CD4-positive, alpha-beta T cell (primary cell): ENCODE data around the gene TMEM100. TPM values are rescaled to one million over a fixed set of nuclear protein-coding genes. Genes with fewer than 3 reads are reported as not detected.
"Not testable (repeated sequence)": the region's sequence is repeated elsewhere in the genome, so short reads cannot be mapped to it uniquely, and the experiment has no call there.

Experiments used
- ATAC-seq: fragments of 200-7000 bp; cut with Tn5 transposase; one replicate; pipeline ENCODE4 v1.10.0; 2022; ENCODE audit warnings: mild to moderate bottlenecking; ENCODE audit not compliant: poor library complexity
- CTCF ChIA-PET: fragments of 350-600 bp; sonication (Branson Sonifier 250); formaldehyde crosslinking; loops from one replicate; lab custom pipeline; 2021; ENCODE audit warnings: antibody characterized with exemption, inconsistent platforms; lab: Charles Lee
- POLR2A ChIA-PET: fragments of 350-600 bp; sonication (Branson Sonifier 250); formaldehyde crosslinking; loops from one replicate; lab custom pipeline; 2021; ENCODE audit warnings: antibody characterized with exemption, inconsistent platforms; lab: Charles Lee
- DNase-seq, 14 experiments: peaks; one replicate each; pipeline ENCODE4 v3.0.0-alpha.2; 2013 to 2020; ENCODE audit warnings: mixed read lengths in 2 of 14
- H3K27ac ChIP-seq, 2 donors: one replicate each; pipeline versions ENCODE4 v1.5.1 to v1.7.0; 2013; ENCODE audit warnings: low read length in 2 of 2, low read depth in 1 of 2, mild to moderate bottlenecking in 1 of 2
- H3K27me3 ChIP-seq, 2 experiments: 1 replicate in 1 of 2; 2 replicates in 1 of 2; pipeline versions ENCODE4 v1.6.1 to v1.7.0; 2013; ENCODE audit warnings: low read length in 2 of 2, control low read depth in 1 of 2, mild to moderate bottlenecking in 1 of 2, moderate library complexity in 1 of 2; ENCODE audit not compliant: insufficient read depth in 2 of 2, control insufficient read depth in 1 of 2
- H3K36me3 ChIP-seq: one replicate; pipeline ENCODE4 v1.6.1; 2013; ENCODE audit warnings: low read length, control low read depth; ENCODE audit not compliant: insufficient read depth
- H3K4me1 ChIP-seq: one replicate; pipeline ENCODE4 v1.6.1; 2013; ENCODE audit warnings: low read length, control low read depth; ENCODE audit not compliant: insufficient read depth
- H3K4me3 ChIP-seq: one replicate; pipeline ENCODE4 v1.5.1; 2013; ENCODE audit warnings: mild to moderate bottlenecking, low read length, moderate library complexity
- H3K9me3 ChIP-seq, 2 experiments: 1 replicate in 1 of 2; 2 replicates in 1 of 2; pipeline versions ENCODE4 v1.6.1 to v1.7.0; 2013; ENCODE audit warnings: low read length in 2 of 2, mild to moderate bottlenecking in 2 of 2, control low read depth in 1 of 2, moderate library complexity in 1 of 2; ENCODE audit not compliant: control insufficient read depth in 1 of 2, insufficient read depth in 1 of 2
- H3K27ac Mint-ChIP-seq: one replicate; pipeline ENCODE4 v1.8.0; 2020; ENCODE audit warnings: mixed read lengths
- H3K27me3 Mint-ChIP-seq: one replicate; pipeline ENCODE4 v1.8.0; 2021; ENCODE audit warnings: mixed read lengths
- H3K36me3 Mint-ChIP-seq: one replicate; pipeline ENCODE4 v1.8.0; 2021; ENCODE audit warnings: low read depth, mixed read lengths
- H3K4me1 Mint-ChIP-seq: one replicate; pipeline ENCODE4 v1.8.0; 2021; ENCODE audit warnings: low read depth, mixed read lengths
- H3K4me3 Mint-ChIP-seq: one replicate; pipeline ENCODE4 v1.8.0; 2020; ENCODE audit warnings: mild to moderate bottlenecking, mixed read lengths
- H3K9me3 Mint-ChIP-seq: one replicate; pipeline ENCODE4 v1.8.0; 2020; ENCODE audit warnings: mixed read lengths
- intact Hi-C, 2 experiments: fragments of 100-400 bp; cut with DNase I in 1 of 2; cut with micrococcal nuclease in 1 of 2; formaldehyde crosslinking; loops; one replicate each; pipeline versions ENCODE4 v1.15.1 to v1.9.0; 2023 to 2025; cut with DNase I, micrococcal nuclease
- total RNA-seq, 174 experiments: library from RNA in 2 of 174; stranded (reverse) in 2 of 174; gene quantifications; one replicate each; pipeline ENCODE4 v1.2.3 and lab custom pipeline; 2021 to 2026
- TF ChIP-seq, protein P1 (sequence below): fragments of 200-600 bp; IDR thresholded peaks from one replicate; pipeline ENCODE4 v1.8.0; 2022; ENCODE audit warnings: antibody characterized with exemption, mild to moderate bottlenecking

Gene TMEM100
- total RNA-seq, 2 experiments from 2014 or later = not detected

DNA sequence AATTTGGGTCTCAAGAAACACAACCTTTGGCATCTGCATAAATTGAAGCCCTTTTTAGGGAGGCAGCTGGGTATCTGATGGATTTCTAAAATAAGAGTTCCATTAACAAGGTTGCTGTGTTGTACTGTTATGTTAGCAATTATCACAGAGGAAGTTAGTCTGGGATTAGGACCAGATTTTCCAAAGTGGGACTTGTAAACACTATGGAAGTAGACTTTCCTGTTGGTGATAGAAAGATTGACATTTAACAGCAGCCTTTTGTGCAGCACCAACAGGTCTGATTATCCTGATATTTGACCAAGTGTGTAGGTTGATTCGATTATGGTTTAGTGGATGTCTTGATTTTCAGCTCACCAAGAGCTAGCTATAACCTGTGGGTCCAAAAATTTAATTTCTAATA, 46.4 kb downstream of the TMEM100 start:
- H3K9me3 ChIP-seq = no peaks in the 10 kb centered on the region
- no peak overlapping the region for H3K27ac ChIP-seq
- no peak for DNase-seq
- Mint-ChIP-seq H3K27me3 (peaks cover 48% of the 10 kb centered on the region), H3K27ac (no peak overlapping the region), H3K9me3 (no peaks in the 10 kb centered on the region), H3K36me3 (no peaks in the 10 kb centered on the region), H3K4me1 (no peaks in the 10 kb centered on the region), H3K4me3 (no peak overlapping the region)
- no peak for ATAC-seq
- H3K27me3 ChIP-seq = peaks cover 2 to 12% of the 10 kb centered on the region in 2 experiments
- intact Hi-C loops = no loop called here
- H3K36me3 ChIP-seq = no peaks in the 10 kb centered on the region
- TF ChIP-seq, protein P1, sequence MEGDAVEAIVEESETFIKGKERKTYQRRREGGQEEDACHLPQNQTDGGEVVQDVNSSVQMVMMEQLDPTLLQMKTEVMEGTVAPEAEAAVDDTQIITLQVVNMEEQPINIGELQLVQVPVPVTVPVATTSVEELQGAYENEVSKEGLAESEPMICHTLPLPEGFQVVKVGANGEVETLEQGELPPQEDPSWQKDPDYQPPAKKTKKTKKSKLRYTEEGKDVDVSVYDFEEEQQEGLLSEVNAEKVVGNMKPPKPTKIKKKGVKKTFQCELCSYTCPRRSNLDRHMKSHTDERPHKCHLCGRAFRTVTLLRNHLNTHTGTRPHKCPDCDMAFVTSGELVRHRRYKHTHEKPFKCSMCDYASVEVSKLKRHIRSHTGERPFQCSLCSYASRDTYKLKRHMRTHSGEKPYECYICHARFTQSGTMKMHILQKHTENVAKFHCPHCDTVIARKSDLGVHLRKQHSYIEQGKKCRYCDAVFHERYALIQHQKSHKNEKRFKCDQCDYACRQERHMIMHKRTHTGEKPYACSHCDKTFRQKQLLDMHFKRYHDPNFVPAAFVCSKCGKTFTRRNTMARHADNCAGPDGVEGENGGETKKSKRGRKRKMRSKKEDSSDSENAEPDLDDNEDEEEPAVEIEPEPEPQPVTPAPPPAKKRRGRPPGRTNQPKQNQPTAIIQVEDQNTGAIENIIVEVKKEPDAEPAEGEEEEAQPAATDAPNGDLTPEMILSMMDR = no peak
- ChIA-PET POLR2A (no interaction called here), CTCF (no interaction called here)
- H3K4me3 ChIP-seq = no peak overlapping the region
- H3K4me1 ChIP-seq = no peaks in the 10 kb centered on the region

DNA sequence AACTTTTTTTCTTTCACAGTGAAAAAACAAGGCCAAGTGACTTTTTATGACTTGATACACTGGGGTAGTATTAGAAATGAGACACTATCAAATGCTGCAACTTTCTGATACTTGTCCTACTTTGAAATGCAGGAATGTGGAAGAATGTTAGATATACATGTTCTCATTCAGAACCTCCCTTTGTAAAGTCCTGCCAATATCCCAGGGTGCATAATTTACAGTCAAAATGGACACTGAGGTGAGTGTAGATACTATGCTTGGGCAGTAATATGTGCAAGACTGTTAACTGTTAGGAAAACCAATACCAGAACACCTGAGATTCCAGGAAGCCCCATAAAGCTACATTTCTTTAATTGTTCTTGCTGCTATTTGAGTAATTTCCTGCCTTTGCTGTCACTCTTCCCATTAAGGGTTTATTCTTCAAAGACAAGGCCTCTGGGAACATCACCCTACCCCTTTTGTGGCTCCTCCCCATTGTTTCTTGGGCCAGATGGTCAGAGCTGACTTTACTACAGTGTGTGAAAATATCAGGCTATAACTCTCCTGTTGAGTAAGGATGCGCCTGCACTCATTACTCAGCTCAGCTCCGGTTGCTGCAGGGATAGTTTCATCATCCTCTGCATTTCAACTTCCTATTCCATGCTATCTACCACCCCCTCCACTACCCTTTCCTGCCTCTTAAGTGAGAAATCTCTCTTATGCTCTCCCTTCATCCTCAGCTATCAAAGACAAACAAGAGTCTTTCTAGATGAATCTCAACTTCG, 48.7 kb downstream of the TMEM100 start:
- H3K27ac ChIP-seq = no peak overlapping the region
- Mint-ChIP-seq H3K36me3 (no peaks in the 10 kb centered on the region), H3K4me1 (no peaks in the 10 kb centered on the region), H3K27ac (no peak overlapping the region), H3K4me3 (no peak overlapping the region), H3K27me3 (peaks cover 35% of the 10 kb centered on the region), H3K9me3 (no peaks in the 10 kb centered on the region)
- intact Hi-C loops = no loop called here
- H3K4me3 ChIP-seq = no peak overlapping the region
- no peaks in the 10 kb centered on the region for H3K4me1 ChIP-seq
- peaks cover 0 to 2% of the 10 kb centered on the region in 2 experiments for H3K27me3 ChIP-seq
- H3K36me3 ChIP-seq = no peaks in the 10 kb centered on the region
- ChIA-PET CTCF (no interaction called here), POLR2A (no interaction called here)
- ATAC-seq = no peak
- no peaks in the 10 kb centered on the region for H3K9me3 ChIP-seq
- TF ChIP-seq, protein P1 = no peak
- DNase-seq = peak in 2 of 14 experiments; percentile 26 to 43

DNA sequence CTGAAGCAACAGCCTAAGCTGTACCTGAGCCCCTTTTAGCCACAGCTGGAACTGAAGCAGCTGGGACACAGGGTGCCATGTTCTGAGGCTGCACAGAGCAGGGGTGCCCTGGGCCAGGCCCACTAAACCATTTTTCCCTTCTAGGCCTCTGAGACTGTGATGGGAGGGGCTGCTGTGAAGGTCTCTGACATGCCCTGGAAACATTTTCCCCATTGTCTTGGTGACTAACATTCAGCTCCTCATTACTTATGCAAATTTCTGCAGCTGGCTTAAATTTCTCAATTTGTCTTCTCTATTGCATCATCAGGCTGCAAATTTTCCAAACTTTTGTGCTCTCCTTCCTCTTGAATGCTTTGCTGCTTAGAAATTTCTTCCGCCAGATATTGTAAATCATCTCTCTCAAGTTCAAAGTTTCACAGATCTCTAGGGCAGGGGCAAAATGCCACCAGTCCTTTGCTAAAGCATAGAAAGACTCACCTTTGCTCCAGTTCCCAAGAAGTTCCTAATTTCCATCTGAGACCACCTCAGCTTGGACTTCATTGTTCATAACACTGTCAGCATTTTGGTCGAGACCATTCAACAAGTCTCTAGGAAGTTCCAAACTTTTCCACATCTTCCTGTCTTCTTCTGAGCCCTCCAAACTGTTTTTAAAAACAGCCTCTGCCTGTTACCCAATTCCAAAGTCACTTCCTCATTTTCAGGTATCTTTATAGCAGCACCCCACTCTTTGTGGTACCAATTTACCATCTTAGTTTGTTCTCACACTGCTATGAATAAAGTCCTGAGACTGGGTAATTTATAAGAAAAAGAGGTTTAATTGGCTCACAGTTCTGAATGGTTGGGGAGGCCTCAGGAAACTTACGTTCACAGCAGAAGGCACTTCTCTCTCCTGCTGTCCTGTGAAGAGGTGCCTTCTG, 49.8 kb downstream of the TMEM100 start:
- Mint-ChIP-seq H3K4me3 (no peak overlapping the region), H3K9me3 (no peaks in the 10 kb centered on the region), H3K27me3 (peaks cover 24% of the 10 kb centered on the region), H3K36me3 (no peaks in the 10 kb centered on the region), H3K4me1 (no peaks in the 10 kb centered on the region), H3K27ac (no peak overlapping the region)
- TF ChIP-seq, protein P1 = no peak
- POLR2A ChIA-PET = no interaction called here
- H3K4me3 ChIP-seq = no peak overlapping the region
- H3K27ac ChIP-seq = no peak overlapping the region
- H3K4me1 ChIP-seq = no peaks in the 10 kb centered on the region
- no peaks in the 10 kb centered on the region for H3K36me3 ChIP-seq
- CTCF ChIA-PET = no interaction called here
- no peaks in the 10 kb centered on the region for H3K9me3 ChIP-seq
- ATAC-seq (no peak), DNase-seq (peak in 2 of 14 experiments; percentile 9 to 17)
- H3K27me3 ChIP-seq = peaks cover 2 to 8% of the 10 kb centered on the region in 2 experiments
- intact Hi-C loops = no loop called here

DNA sequence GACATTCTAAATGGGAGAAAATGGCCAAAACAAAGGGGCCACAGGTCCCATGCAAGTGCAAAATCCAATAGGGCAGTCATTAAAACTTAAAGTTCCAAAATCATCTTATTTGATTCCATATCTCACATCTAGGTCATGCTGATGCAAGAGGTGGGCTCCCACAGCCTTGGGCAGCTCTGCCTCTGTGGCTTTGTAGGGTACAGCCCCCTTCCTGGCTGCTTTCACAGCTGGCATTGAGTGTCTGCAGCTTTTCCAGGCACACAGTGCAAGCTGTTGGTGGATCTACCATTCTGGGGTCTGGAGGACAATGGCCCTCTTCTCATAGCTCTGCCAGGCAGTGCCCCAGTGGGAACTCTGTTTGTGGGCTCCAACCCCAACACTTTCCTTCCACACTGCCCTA, 50.7 kb downstream of the TMEM100 start:
- H3K27ac Mint-ChIP-seq, H3K4me3 Mint-ChIP-seq, H3K4me1 Mint-ChIP-seq, H3K9me3 Mint-ChIP-seq, DNase-seq, H3K4me1 ChIP-seq, H3K27me3 ChIP-seq, H3K9me3 ChIP-seq, CTCF ChIA-PET, ATAC-seq, POLR2A ChIA-PET, H3K27ac ChIP-seq, H3K36me3 Mint-ChIP-seq, H3K36me3 ChIP-seq, intact Hi-C loops, H3K4me3 ChIP-seq: not testable (repeated sequence)
- peaks cover 24% of the 10 kb centered on the region for H3K27me3 Mint-ChIP-seq
